Amniotic stem cell (primary cell): ENCODE data around the gene TMEM213.

ENCODE experiments used
- DNase-seq: peaks from one replicate; lab custom pipeline; 2025; lab: John Stamatoyannopoulos, UW

The TMEM213 gene

GRCh38 chr7:138842111-138842510 is 44.3 kb downstream of the TMEM213 start:
- peak; percentile 45 for DNase-seq

DNA sequence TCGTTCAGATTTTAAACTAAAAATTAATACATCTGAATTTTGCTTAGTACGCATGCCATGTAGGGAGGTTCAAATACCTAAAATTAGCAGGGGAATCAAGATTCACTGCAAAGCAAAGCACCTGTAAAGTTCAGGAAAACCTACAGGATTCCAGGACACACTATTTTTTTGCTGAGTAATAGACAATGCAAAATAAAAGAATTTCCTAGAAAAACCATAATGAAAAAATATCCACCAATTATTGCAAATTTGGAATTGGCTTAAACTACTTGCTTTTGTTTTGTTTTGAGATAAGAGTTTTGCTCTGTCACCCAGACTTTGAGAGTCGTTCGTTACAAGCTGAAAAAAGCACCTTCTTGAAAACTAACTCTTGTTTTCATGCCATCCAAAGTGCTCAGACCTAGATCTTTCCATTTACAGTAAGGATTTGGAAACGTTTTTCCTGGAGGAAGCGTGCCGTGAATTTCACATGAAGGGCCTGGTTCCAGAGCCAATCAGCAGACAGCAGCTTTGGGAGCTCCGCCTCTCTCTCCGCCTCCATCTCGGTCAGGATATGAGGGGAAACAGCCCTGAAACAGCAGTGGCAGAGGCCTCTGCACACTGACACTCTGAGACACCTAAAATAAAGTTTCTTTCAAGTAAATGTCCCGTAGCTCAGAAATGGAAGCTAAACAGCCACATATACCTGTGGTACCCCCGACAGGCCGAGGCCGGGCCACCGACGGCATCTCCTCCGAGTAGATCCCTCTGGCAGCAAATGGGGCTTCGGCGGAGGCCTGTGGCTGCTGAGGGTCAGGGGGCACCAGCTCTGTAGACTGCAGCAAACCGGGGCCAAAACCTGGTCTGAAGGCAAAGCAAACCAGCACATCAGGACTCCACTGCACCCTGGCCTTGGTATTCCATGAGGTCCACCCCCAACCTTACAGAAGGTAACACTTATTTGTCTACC is 46.1 kb downstream of the TMEM213 start:
- no peak for DNase-seq

GRCh38 chr7:138845711-138846110 is 47.9 kb downstream of the TMEM213 start:
- DNase-seq = no peak

DNA sequence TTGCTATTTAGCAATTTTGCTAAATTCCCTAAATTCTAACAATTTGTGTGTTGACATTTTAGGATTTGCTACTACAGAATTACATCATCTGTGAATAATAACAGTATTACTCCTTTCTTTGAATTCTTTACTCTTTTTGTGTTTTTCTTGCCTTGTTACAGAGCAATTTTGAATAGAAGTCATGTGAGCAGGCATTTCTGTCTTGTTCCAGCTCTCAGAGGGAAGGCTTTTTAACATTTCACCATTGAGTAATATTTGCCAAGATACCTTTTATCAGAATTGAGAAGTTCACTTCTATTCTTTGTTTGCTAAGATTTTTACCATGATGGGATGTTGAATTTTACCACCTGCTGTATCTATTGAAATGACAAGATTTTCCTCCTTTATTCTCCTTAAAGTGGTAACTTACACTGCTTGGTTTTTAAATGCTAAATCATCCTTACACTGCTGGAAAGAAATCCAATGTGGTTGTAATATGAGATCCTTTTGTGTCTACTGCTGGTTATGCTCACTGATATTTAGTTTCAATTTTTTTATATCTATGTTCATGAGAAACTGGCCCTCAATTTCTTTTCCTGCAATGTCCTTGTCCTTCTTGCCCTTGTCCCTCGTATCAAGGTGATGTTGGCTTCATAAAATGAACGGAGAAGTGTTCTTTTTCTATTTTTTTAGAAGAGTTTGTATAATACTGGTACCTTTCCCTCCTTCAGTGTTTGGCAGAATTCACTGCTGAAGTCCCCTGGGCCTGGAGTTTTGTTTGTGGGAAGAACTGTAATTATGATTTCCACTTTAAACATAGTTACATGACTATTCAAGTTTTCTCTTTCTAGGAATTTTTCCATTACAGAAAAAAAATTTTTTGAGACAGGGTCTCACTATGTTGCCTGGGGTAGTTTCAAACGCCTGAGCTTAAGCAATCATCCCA is 50.5 kb downstream of the TMEM213 start:
- DNase-seq = no peak

GRCh38 chr7:138849701-138850100 is 51.9 kb downstream of the TMEM213 start:
- DNase-seq = no peak

DNA sequence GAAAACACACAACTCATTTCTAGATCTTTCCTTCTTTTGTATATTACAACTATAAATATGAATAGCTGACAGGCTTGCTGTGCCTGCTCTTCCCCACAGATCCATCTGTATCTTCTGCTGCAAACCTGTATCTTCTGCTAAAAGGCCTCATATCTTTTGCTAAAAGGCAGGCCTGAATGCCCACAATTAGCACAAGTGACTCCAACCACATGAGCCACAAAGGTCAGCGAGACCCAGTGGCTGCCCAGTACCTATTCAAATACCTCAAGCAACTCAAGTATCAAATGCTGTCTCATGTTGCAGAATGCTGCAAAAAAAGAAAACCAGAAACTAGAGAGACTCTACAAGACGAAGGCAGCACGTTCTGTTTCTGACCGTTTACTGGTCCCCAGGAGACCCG is 54.7 kb downstream of the TMEM213 start:
- no peak for DNase-seq

- DNase-seq = no peak
Measured at GRCh38 chr7:138853448-138853847, 55.7 kb downstream of the TMEM213 start.

GRCh38 chr7:138854115-138854645 is 56.4 kb downstream of the TMEM213 start:
- no peak for DNase-seq

- DNase-seq = no peak
Measured at GRCh38 chr7:138857728-138858127, 59.9 kb downstream of the TMEM213 start.

DNA sequence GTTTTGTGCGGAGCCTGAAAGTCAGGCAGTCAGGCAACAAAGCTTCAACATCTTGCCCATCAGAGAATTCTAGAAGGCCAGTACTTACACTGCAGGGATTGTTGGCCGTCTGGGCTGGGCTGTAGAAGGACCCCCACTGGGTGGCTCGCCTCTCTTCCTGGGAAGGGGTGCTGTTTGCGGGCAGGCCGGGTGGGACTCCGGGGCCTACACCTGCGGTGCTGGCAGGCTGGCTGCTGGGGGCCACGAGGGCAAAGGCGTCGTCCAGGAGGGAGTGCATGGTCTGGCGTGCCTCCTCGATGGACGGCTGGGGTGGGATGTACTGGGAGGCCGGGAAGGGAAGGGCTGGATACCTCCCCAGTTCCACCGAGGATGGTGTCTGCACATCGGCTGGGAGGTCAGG is 63.3 kb downstream of the TMEM213 start:
- DNase-seq = no peak

DNA sequence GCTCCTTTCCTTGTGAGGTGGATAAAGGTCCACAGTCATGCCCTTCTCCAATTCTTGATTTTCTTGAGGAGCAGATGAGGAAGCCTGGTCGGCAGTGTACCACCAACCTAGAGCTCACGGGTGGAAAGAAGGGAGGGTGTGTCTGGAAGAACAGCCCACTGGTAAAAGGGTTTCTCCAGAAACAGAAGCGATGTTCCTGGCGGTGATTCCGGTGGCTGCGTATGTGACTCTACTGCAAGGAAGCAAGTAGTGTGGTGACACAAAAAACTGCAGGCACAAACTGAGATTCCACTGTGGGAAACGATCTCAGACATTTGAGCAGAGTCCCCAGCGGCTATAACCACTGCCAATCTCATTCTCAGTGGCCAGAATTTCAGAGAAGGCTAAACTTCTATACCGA is 66.1 kb downstream of the TMEM213 start:
- no peak for DNase-seq

GRCh38 chr7:138864667-138865066 is 66.9 kb downstream of the TMEM213 start:
- no peak for DNase-seq

DNA sequence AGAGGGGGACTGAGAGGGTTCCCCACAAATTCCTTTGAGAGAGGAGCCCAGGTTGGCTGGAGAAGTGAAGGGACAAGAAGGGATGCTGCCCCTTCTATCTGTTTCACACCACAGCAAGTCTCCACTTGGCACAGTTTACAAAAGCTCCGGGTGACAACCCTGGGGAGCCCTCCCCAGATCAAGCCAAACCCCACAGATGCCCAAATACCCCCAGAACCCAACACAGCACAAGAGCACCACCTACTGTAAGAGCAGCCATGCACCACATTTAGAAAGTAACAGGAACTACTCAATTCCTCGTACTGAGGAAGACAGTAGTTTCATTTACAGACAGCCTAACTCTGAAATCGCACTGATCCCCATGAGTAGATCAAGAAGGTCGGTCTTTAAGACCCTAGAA is 68.0 kb downstream of the TMEM213 start:
- no peak for DNase-seq

GRCh38 chr7:138866353-138866752 is 68.6 kb downstream of the TMEM213 start:
- DNase-seq = no peak

DNA sequence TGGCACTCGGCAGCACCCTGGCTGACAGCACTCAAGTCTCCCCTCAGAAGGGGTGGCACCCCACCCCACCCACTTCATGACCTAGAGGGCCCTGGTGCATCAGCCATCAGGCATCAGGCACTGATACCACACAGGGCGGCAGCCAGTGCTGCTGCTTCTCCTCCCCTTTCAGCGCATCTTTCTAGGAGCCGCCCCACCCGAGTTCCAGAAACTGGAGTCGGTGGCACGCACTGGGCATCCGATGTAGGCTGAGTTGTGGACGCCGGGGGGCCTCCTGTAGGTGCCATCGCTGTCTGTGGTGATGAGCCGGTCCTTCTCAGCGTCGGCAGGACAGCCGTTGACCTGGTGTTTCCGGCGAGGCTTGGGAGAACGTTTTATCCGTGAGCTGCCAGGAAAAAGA is 70.0 kb downstream of the TMEM213 start:
- no peak for DNase-seq

GRCh38 chr7:138868711-138869110 is 70.9 kb downstream of the TMEM213 start:
- DNase-seq = no peak

- no peak for DNase-seq
Measured at GRCh38 chr7:138869353-138869752, 71.6 kb downstream of the TMEM213 start.

DNA sequence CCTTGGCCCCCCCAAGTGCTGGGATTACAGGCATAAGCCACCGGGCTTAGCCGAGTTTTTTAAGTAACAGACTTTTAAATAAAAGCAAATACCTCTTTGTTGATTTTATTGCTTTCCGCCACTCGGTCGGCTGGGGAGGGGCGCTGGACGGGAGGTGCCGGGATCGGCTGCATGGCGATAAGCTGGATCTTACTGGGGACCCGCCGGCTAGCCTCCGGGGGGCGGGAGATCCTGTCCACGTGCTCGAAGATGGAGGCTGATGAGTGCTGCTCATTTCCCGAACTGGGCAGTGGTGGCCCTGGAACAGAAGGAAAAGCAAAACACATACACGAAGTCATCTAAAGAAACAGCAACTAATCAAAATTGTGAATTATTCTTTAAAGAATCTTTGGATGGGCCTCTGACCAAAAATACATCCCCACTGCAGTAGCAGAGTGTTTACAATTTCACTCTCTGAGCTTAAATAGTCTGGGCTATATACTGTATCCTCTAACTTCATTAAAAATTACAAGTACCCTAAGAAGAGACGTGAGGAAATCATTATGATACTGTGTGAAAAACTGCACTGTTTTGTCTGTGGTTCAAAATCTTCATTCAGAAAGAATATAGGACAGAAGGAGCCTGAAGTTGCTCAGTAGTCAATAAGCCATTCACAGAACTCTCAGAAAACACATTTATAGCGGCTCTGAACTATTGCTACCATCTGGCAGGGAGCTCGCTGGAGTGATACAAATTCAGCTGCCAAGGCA is 73.4 kb downstream of the TMEM213 start:
- no peak for DNase-seq

DNA sequence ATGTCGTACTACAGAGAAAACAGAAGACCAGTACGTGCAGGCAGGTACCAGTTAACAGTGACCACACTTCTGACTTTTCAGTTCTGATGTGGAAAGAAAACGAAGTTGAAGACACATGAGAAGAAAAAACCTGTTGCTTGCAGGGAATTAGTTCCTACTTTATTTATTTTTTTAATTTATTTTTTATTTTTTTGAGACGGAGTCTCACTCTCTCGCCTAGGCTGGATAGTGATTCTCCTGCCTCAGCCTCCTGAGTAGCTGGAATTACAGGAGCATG is 74.0 kb downstream of the TMEM213 start:
- no peak for DNase-seq

- DNase-seq = no peak
Measured at GRCh38 chr7:138872576-138872975, 74.8 kb downstream of the TMEM213 start.

- no peak for DNase-seq
Measured at GRCh38 chr7:138873220-138873892, 75.6 kb downstream of the TMEM213 start.

DNA sequence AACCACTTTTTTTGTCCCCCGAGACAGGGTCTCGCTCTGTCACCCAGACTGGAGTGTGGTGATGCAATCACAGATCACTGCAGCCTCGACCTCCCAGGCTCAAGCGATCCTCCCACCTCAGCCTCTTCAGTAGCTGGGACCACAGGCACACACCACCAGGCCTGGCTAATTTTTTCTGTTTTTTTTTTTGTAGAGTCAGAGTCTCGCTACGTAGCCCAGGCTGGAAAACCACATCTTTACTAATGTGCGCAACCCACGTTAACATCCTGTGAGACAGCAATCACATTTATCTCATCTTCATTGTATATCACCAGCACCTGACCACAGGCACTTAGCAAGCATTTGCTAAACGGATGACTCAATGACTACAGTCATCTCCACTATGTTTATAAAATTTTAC is 78.0 kb downstream of the TMEM213 start:
- DNase-seq = peak; percentile 24
